Trophoblast cell (in vitro differentiated cells and primary cell): ENCODE data around the gene ARHGAP10.
A peak's percentile ranks its signal among the peaks of the same experiment; 100 is the strongest.

Source experiments
- DNase-seq, 2 donors: peaks; one replicate each; pipeline ENCODE4 v3.0.0-alpha.2; 2016
- H2AFZ ChIP-seq: 2 replicates; pipeline ENCODE4 v1.6.1; 2013; ENCODE audit warnings: low read length, moderate library complexity, mild to moderate bottlenecking; ENCODE audit not compliant: insufficient read depth, poor library complexity
- H2AK5ac ChIP-seq: 2 replicates; pipeline ENCODE4 v1.6.1; 2013; ENCODE audit warnings: mild to moderate bottlenecking, low read length
- H2BK120ac ChIP-seq: 2 replicates; pipeline ENCODE4 v1.6.1; 2013; ENCODE audit warnings: low read length, mild to moderate bottlenecking, moderate library complexity; ENCODE audit not compliant: insufficient read depth, poor library complexity
- H2BK12ac ChIP-seq: 2 replicates; pipeline ENCODE4 v1.6.1; 2013; ENCODE audit warnings: mild to moderate bottlenecking, low read length, moderate library complexity
- H2BK5ac ChIP-seq: 2 replicates; pipeline ENCODE4 v1.6.1; 2013; ENCODE audit warnings: low read length, low read depth, moderate library complexity, mild to moderate bottlenecking; ENCODE audit not compliant: poor library complexity
- H3K14ac ChIP-seq: 2 replicates; pipeline ENCODE4 v1.6.1; 2013; ENCODE audit warnings: mild to moderate bottlenecking, low read length
- H3K18ac ChIP-seq: 2 replicates; pipeline ENCODE4 v1.6.1; 2013; ENCODE audit warnings: mild to moderate bottlenecking, low read length
- H3K23ac ChIP-seq: 2 replicates; pipeline ENCODE4 v1.6.1; 2013; ENCODE audit warnings: low read length
- H3K27ac ChIP-seq: 2 replicates; pipeline ENCODE4 v1.5.1; 2013; ENCODE audit warnings: low read depth, mild to moderate bottlenecking, inconsistent platforms, low read length, moderate library complexity
- H3K27me3 ChIP-seq: 2 replicates; pipeline ENCODE4 v1.6.1; 2013; ENCODE audit warnings: inconsistent platforms, mild to moderate bottlenecking, low read length, moderate library complexity; ENCODE audit not compliant: insufficient read depth
- H3K36me3 ChIP-seq, 2 experiments: 1 replicate in 1 of 2; 2 replicates in 1 of 2; pipeline ENCODE4 v1.6.1; 2013; ENCODE audit warnings: low read length in 2 of 2, mild to moderate bottlenecking in 2 of 2, moderate library complexity in 1 of 2; ENCODE audit not compliant: insufficient read depth in 2 of 2, control insufficient read depth in 1 of 2
- H3K4ac ChIP-seq: 2 replicates; pipeline ENCODE4 v1.6.1; 2013; ENCODE audit warnings: low read depth, mild to moderate bottlenecking, low read length, moderate library complexity
- H3K4me1 ChIP-seq, 2 experiments: 1 replicate in 1 of 2; 2 replicates in 1 of 2; pipeline ENCODE4 v1.6.1; 2013; ENCODE audit warnings: low read length in 2 of 2, mild to moderate bottlenecking in 2 of 2, moderate library complexity in 1 of 2; ENCODE audit not compliant: insufficient read depth in 2 of 2, control insufficient read depth in 1 of 2
- H3K4me2 ChIP-seq: 2 replicates; pipeline ENCODE4 v1.6.1; 2013; ENCODE audit warnings: inconsistent platforms, mild to moderate bottlenecking, low read length, moderate library complexity
- H3K4me3 ChIP-seq: 2 replicates; pipeline ENCODE4 v1.5.1; 2013; ENCODE audit warnings: mild to moderate bottlenecking, low read depth, low read length, inconsistent platforms
- H3K79me1 ChIP-seq: one replicate; pipeline ENCODE4 v1.6.1; 2013; ENCODE audit warnings: low read length
- H3K79me2 ChIP-seq: 2 replicates; pipeline ENCODE4 v1.6.1; 2013; ENCODE audit warnings: low read length, mild to moderate bottlenecking; ENCODE audit not compliant: control insufficient read depth, insufficient read depth, poor library complexity
- H3K9ac ChIP-seq: 2 replicates; pipeline ENCODE4 v1.6.1; 2013; ENCODE audit warnings: mild to moderate bottlenecking, low read length
- H3K9me3 ChIP-seq: 2 replicates; pipeline ENCODE4 v1.6.1; 2013; ENCODE audit warnings: low read depth, mild to moderate bottlenecking, control low read depth, inconsistent platforms, low read length; ENCODE audit not compliant: insufficient read depth
- H4K12ac ChIP-seq: 2 replicates; pipeline ENCODE4 v1.6.1; 2013; ENCODE audit warnings: low read depth, mild to moderate bottlenecking, low read length, moderate library complexity
- H4K8ac ChIP-seq: 2 replicates; pipeline ENCODE4 v1.6.1; 2013; ENCODE audit warnings: low read depth, mild to moderate bottlenecking, low read length, moderate library complexity
- H4K91ac ChIP-seq: one replicate; pipeline ENCODE4 v1.6.1; 2013; ENCODE audit warnings: low read depth, mild to moderate bottlenecking, low read length, moderate library complexity
- WGBS: extraction: QIAGEN DNeasy Blood & Tissue Kit; methylation state at CpG from one replicate; pipeline ENCODE4 v1.1.7; 2013; ENCODE audit warnings: missing lambda C conversion rate; ENCODE audit not compliant: insufficient read length, insufficient coverage; ENCODE audit errors: extremely low coverage; 5-methylcytosine and 5-hydroxymethylcytosine counted together

Gene ARHGAP10

DNA sequence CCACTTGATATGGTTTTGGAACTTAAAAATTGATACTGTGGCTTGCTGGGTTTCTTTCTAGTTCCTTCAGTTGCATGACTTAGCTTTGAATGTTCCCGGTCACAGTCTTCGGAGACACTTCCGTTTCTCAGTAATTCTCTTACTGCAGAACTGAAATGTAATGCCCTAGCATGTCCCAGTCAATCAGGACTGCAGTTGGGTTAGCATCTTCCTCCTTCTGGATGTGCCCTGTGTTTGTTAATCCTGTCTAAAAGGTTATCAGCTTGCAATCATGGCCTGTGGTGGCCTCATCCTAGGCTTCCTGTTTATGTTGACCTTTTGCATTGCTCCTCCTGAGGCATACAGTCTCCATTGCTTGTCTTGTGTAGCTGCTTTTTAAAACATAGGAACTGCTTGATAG is 275.9 kb downstream of the ARHGAP10 start:
- Histone ChIP-seq H2BK12ac (no peak overlapping the region), H3K79me1 (no peaks in the 10 kb centered on the region), H3K27ac (peak overlapping the region; percentile 43), H2BK5ac (no peak overlapping the region), H3K4me1 (peaks cover 5 to 11% of the 10 kb centered on the region in 2 experiments), H3K18ac (no peak overlapping the region), H3K4me2 (no peak overlapping the region), H4K91ac (no peak overlapping the region), H4K8ac (no peak overlapping the region), H3K4ac (no peak overlapping the region), H3K14ac (no peak overlapping the region), H3K27me3 (no peaks in the 10 kb centered on the region), H3K23ac (no peak overlapping the region), H2AK5ac (no peak overlapping the region), H2AFZ (no peak overlapping the region), H3K9me3 (peaks cover 1% of the 10 kb centered on the region), H4K12ac (no peak overlapping the region), H3K4me3 (no peak overlapping the region), H3K9ac (no peak overlapping the region), H2BK120ac (no peak overlapping the region), H3K79me2 (peaks cover 2% of the 10 kb centered on the region), H3K36me3 (peaks cover 0 to 2% of the 10 kb centered on the region in 2 experiments)
- WGBS: no CpG with 5 or more reads among the region's 3 CpGs
- DNase-seq: no peak

DNA sequence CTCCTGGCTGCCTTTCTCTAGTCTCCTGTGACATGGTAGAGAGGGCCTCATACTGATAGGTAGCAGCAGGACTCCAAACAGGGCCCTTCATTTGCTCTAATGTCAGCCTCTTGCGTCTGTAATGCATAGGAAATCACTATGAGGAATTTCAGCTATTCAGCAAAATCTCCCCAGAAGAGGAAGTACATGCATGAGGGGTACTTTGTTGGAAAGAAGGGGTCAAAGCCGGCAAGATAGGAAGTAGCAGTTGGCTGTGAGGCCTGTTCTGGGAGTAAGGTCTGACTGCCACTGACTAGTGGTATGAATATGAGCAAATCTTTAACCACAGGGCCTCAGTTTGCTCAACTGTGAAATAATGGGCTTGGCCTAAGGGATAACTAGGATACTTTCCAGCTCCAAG is 283.2 kb downstream of the ARHGAP10 start:
- no peak overlapping the region for H3K4ac ChIP-seq
- H4K8ac ChIP-seq: no peak overlapping the region
- H3K14ac ChIP-seq: no peak overlapping the region
- no peak overlapping the region for H3K9ac ChIP-seq
- no peak overlapping the region for H4K91ac ChIP-seq
- H3K27me3 ChIP-seq: no peaks in the 10 kb centered on the region
- peak overlapping the region; percentile 53 for H2BK12ac ChIP-seq
- H2BK5ac ChIP-seq: no peak overlapping the region
- H3K18ac ChIP-seq: no peak overlapping the region
- H2AK5ac ChIP-seq: no peak overlapping the region
- H2AFZ ChIP-seq: no peak overlapping the region
- peak overlapping the region; percentile 14 for H4K12ac ChIP-seq
- H3K9me3 ChIP-seq: peaks cover 1% of the 10 kb centered on the region
- WGBS: no CpG with 5 or more reads among the region's 2 CpGs
- peaks cover 3% of the 10 kb centered on the region for H3K79me2 ChIP-seq
- no peak overlapping the region for H3K27ac ChIP-seq
- no peak overlapping the region for H3K23ac ChIP-seq
- no peak overlapping the region for H3K4me2 ChIP-seq
- no peak overlapping the region for H3K4me3 ChIP-seq
- H3K36me3 ChIP-seq: no peaks in the 10 kb centered on the region
- H3K79me1 ChIP-seq: no peaks in the 10 kb centered on the region
- H3K4me1 ChIP-seq: peaks cover 0 to 4% of the 10 kb centered on the region in 2 experiments
- H2BK120ac ChIP-seq: no peak overlapping the region
- no peak for DNase-seq

DNA sequence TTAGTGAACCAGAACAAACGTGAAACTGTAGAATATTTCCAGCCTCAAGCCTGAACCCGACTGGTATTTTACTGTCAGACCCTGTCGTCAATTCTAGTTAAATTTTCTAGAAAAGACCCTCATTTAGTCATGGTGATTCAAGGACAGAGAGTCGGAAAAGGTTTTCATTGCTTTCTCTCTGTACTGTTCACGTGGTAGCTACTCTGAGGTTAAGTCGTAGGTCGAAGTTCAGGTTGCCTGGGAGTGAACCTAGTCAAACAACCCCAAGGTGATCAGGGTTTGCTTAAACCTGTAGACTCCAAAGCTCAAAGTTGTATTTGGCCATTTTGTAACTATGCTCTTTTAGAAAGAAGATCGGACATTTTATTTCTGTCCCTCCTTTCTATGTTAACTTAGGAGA is 283.6 kb downstream of the ARHGAP10 start:
- Histone ChIP-seq H2AFZ (no peak overlapping the region), H4K91ac (no peak overlapping the region), H3K18ac (no peak overlapping the region), H4K8ac (no peak overlapping the region), H2BK120ac (no peak overlapping the region), H3K79me1 (no peaks in the 10 kb centered on the region), H3K4me3 (no peak overlapping the region), H2BK12ac (no peak overlapping the region), H3K4ac (no peak overlapping the region), H3K9ac (no peak overlapping the region), H3K4me2 (no peak overlapping the region), H2AK5ac (no peak overlapping the region), H3K36me3 (no peaks in the 10 kb centered on the region), H2BK5ac (no peak overlapping the region), H3K14ac (no peak overlapping the region), H3K23ac (no peak overlapping the region), H3K27ac (no peak overlapping the region), H3K4me1 (peaks cover 0 to 4% of the 10 kb centered on the region in 2 experiments), H3K79me2 (peaks cover 3% of the 10 kb centered on the region), H3K27me3 (no peaks in the 10 kb centered on the region), H4K12ac (no peak overlapping the region), H3K9me3 (peaks cover 1% of the 10 kb centered on the region)
- no CpG with 5 or more reads among the region's 8 CpGs for WGBS
- no peak for DNase-seq

DNA sequence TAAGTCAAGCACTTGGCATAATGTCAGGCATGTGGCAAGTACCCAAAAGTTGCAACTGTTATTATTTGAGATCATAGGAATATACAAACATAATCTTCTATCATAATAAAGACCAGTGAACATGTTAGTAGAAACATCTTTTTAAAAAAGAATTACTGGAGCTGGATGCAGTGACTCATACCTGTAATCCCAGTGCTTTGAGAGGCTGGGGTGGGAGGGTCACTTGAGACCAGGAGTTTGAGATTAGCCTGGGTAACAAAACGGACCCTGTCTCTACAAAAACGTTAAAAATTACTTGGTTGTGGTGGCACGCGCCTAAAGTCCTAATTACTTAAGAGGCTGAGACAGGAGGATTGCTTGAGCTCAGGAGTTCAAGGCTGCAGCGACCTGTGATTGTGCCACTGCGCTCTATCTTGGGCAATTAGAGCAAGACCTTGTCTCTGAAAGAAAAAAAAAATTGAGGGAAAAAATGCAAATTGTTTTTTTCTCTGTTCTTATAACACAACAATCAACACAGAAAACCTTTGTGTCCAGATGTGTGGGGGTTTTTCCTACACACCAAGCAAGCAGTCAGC is 284.3 kb downstream of the ARHGAP10 start:
- Histone ChIP-seq H4K91ac (no peak overlapping the region), H3K79me2 (peaks cover 3% of the 10 kb centered on the region), H4K12ac (no peak overlapping the region), H3K79me1 (no peaks in the 10 kb centered on the region), H3K9me3 (peaks cover 1% of the 10 kb centered on the region), H3K27ac (no peak overlapping the region), H3K4me2 (no peak overlapping the region), H2AK5ac (no peak overlapping the region), H3K9ac (no peak overlapping the region), H3K4me1 (peaks cover 0 to 4% of the 10 kb centered on the region in 2 experiments), H3K18ac (no peak overlapping the region), H3K23ac (no peak overlapping the region), H2AFZ (no peak overlapping the region), H2BK12ac (no peak overlapping the region), H3K27me3 (no peaks in the 10 kb centered on the region), H3K4ac (no peak overlapping the region), H3K14ac (no peak overlapping the region), H2BK5ac (no peak overlapping the region), H3K36me3 (no peaks in the 10 kb centered on the region), H3K4me3 (no peak overlapping the region), H4K8ac (no peak overlapping the region), H2BK120ac (no peak overlapping the region)
- no CpG with 5 or more reads among the region's 6 CpGs for WGBS
- DNase-seq: no peak
